Right lobe of liver (tissue), 6 donors: ENCODE results near the gene HSD17B11. TPM values are rescaled to one million over a fixed set of nuclear protein-coding genes. Genes with fewer than 3 reads are reported as not detected.
A peak's percentile ranks its signal among the peaks of the same experiment; 100 is the strongest.
"Not testable (repeated sequence)": the region's sequence is repeated elsewhere in the genome, so short reads cannot be mapped to it uniquely, and the experiment has no call there.

ENCODE experiments used
- ATAC-seq, 4 donors: fragments of 200-7000 bp; cut with Tn5 transposase; one replicate each; pipeline ENCODE4 v1.9.1; 2020; ENCODE audit warnings: mild to moderate bottlenecking in 4 of 4, moderate library complexity in 4 of 4
- DNase-seq, 3 donors: peaks; one replicate each; pipeline ENCODE4 v3.0.0-alpha.2; 2020
- H3K27ac ChIP-seq, 3 donors: fragments of 200-600 bp; one replicate each; pipeline ENCODE4 v1.8.0; 2022
- H3K27me3 ChIP-seq, 2 donors: fragments of 200-600 bp; one replicate each; pipeline ENCODE4 v1.8.0; 2022
- H3K36me3 ChIP-seq, 4 donors: fragments of 200-600 bp; sonication (generic) in 1 of 4; one replicate each; pipeline versions ENCODE4 v1.5.1 to v1.8.0; 2017 to 2022; ENCODE audit warnings: control low read depth in 1 of 4
- H3K4me1 ChIP-seq, 4 donors: fragments of 200-600 bp; sonication (generic) in 1 of 4; one replicate each; pipeline versions ENCODE4 v1.5.1 to v1.8.0; 2017 to 2022; ENCODE audit warnings: control low read depth in 1 of 4
- H3K4me3 ChIP-seq, 3 donors: fragments of 200-600 bp; one replicate each; pipeline ENCODE4 v1.8.0; 2022
- H3K9me3 ChIP-seq, 4 donors: fragments of 200-600 bp; sonication (generic) in 1 of 4; one replicate each; pipeline versions ENCODE4 v1.5.1 to v1.8.0; 2017 to 2022; ENCODE audit warnings: control low read depth in 1 of 4
- POLR2A ChIP-seq: fragments of 450-650 bp; IDR thresholded peaks from one replicate; pipeline ENCODE4 v1.6.1; 2017; ENCODE audit warnings: antibody characterized with exemption, mild to moderate bottlenecking
- WGBS: methylation state at CpG from one replicate; pipeline ENCODE4 v1.1.6; 2018; ENCODE audit warnings: low coverage, low lambda C conversion rate; ENCODE audit not compliant: insufficient coverage; ENCODE audit errors: missing lambda C conversion rate; 5-methylcytosine and 5-hydroxymethylcytosine counted together
- intact Hi-C, 2 donors: fragments of 100-400 bp; cut with DNase I; formaldehyde crosslinking; loops; one replicate each; pipeline versions ENCODE4 v1.11.2 to v1.14.1; 2022
- total RNA-seq, 6 experiments: library from RNA; depleted of rRNA in 2 of 6; stranded (reverse); fragments of >200 nt in 2 of 6; fragmentation: NEBNext Ultra II Directional in 3 of 6; extraction: Animal tissue kit (Norgen Biotek cat#: 25700) in 3 of 6; gene quantifications; one replicate each; pipeline versions ENCODE4 v1.1.0 to v1.2.4, GENCODE V29; 2016 to 2023
- TF ChIP-seq, protein P1 (sequence below), 4 donors: fragments of 200-600 bp in 3 of 4; fragments of 450-650 bp in 1 of 4; IDR thresholded peaks; one replicate each; pipeline versions ENCODE4 v1.5.1 to v1.8.0; 2016 to 2022; ENCODE audit warnings: antibody characterized with exemption in 4 of 4, mild to moderate bottlenecking in 2 of 4
- donor health status: DM: no; HTN: yes; CAD: no.
- donor health status: DM: no; HTN: no; CAD: no.
- donor health status: DM: no; HTN: no; CAD: no.
- donor health status: DM: no; HTN: yes; CAD: no.
- donor health status: DM: no; HTN: yes; CAD: no.

HSD17B11 gene
- total RNA-seq, 6 experiments from 2014 or later = 36.1 to 170 (median 127) TPM

DNA sequence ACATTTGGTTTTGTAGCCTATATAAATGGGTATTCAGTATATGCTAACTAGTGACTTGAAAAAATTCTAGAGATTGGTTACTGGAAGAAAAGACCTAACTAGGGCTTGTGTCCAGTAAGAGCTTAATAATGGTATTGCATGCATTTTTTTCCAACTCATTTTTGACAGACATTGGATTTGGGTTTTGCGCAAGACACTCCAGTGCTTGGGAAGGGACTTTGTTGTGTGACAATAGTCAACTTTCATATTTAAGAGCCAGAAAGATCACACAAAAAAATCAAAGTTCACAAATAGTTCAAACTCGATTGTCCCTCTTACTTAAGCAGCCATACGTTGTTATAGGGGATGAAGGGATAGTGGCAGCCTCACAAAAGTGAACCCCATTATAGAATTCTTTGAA, 1.2 kb upstream of the HSD17B11 start:
- Histone ChIP-seq H3K9me3 (no peaks in the 10 kb centered on the region), H3K4me3 (peak overlapping the region in 2 of 3 donors; percentile 52 to 78), H3K4me1 (peaks cover 0 to 22% (median 2%) of the 10 kb centered on the region in 4 donors), H3K36me3 (no peaks in the 10 kb centered on the region), H3K27me3 (no peaks in the 10 kb centered on the region), H3K27ac (peak overlapping the region in 2 of 3 donors; percentile 91 to 92)
- 63% methylated on average over 3 of the region's 3 CpGs for WGBS
- DNase-seq = no peak
- ATAC-seq = no peak
- TF ChIP-seq, protein P1, sequence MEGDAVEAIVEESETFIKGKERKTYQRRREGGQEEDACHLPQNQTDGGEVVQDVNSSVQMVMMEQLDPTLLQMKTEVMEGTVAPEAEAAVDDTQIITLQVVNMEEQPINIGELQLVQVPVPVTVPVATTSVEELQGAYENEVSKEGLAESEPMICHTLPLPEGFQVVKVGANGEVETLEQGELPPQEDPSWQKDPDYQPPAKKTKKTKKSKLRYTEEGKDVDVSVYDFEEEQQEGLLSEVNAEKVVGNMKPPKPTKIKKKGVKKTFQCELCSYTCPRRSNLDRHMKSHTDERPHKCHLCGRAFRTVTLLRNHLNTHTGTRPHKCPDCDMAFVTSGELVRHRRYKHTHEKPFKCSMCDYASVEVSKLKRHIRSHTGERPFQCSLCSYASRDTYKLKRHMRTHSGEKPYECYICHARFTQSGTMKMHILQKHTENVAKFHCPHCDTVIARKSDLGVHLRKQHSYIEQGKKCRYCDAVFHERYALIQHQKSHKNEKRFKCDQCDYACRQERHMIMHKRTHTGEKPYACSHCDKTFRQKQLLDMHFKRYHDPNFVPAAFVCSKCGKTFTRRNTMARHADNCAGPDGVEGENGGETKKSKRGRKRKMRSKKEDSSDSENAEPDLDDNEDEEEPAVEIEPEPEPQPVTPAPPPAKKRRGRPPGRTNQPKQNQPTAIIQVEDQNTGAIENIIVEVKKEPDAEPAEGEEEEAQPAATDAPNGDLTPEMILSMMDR (IDR thresholded peaks at IDR 0.05) = no peak
- no peak for TF ChIP-seq POLR2A
- intact Hi-C loops = no loop called here

DNA sequence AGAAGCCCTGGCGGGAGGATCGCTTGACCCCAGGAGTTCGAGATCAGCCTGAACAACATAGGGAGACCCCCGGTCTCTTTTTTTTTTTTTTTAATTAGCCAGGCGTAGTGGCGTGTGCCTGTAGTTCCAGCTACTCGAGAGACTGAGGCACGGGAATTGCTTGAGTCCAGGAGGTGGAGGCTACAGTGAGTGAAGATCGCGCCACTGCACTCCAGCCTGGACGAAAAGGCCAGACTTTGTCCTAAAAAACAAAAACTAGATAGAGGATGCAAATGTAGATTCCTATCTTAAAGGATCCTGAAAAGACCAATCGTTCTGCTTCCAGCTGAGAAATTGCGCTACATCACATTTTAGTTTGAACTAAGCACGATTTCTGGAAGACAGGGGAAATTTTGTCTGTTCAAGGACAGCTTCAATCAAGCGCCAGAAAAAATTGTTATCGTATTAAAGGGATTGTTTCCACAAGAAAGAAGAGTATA, 627 bp upstream of the HSD17B11 start:
- no peak for DNase-seq
- Histone ChIP-seq H3K27ac (peak overlapping the region; percentile 89 to 92 (median 91)), H3K4me3 (peak overlapping the region; percentile 52 to 78 (median 53)), H3K36me3 (no peaks in the 10 kb centered on the region), H3K27me3 (no peaks in the 10 kb centered on the region), H3K4me1 (peaks cover 0 to 28% (median 2%) of the 10 kb centered on the region in 4 donors), H3K9me3 (no peaks in the 10 kb centered on the region)
- intact Hi-C loops = no loop called here
- WGBS = 6% methylated on average over 15 of the region's 16 CpGs
- no peak for TF ChIP-seq POLR2A
- TF ChIP-seq, protein P1 (IDR thresholded peaks at IDR 0.05) = no peak
- ATAC-seq = peak; percentile 23 to 31 (median 30)

DNA sequence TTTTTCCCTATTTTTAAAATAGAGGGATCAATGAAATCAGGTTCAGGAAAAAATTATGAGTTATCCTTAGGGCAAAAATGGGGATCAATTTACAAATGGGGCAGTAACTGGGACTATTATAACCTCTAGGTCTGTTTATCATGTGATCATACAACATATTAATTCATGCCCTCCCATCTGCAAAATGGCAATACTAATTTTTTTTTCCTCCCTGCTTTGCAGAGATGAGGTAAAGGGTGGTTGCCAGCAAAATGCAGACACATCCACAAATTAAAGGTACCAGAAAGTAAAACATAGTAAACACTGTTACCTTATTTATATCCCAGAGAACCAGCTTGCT, 467 bp downstream of the HSD17B11 start:
- Histone ChIP-seq H3K36me3 (no peaks in the 10 kb centered on the region), H3K27ac (peak overlapping the region; percentile 89 to 92 (median 91)), H3K9me3 (no peaks in the 10 kb centered on the region), H3K4me1 (peaks cover 0 to 35% (median 2%) of the 10 kb centered on the region in 4 donors), H3K4me3 (peak overlapping the region; percentile 52 to 78 (median 53)), H3K27me3 (no peaks in the 10 kb centered on the region)
- intact Hi-C loops = no loop called here
- TF ChIP-seq, protein P1 (IDR thresholded peaks at IDR 0.05) = no peak
- no peak for TF ChIP-seq POLR2A
- no peak for ATAC-seq
- no peak for DNase-seq

- Histone ChIP-seq H3K27ac (peak overlapping the region; percentile 89 to 92 (median 91)), H3K4me3 (peak overlapping the region; percentile 52 to 78 (median 53)), H3K4me1 (peaks cover 0 to 39% (median 2%) of the 10 kb centered on the region in 4 donors)
- H3K36me3 ChIP-seq, H3K9me3 ChIP-seq, intact Hi-C loops, H3K27me3 ChIP-seq: not testable (repeated sequence)
- DNase-seq = peak in 2 of 3 donors; percentile 34 to 66
- peak in 1 of 4 donors; percentile 11 for ATAC-seq
- 25% methylated on average over 20 of the region's 20 CpGs for WGBS
Observed at GRCh38 chr4:87390055-87390454, 933 bp downstream of the HSD17B11 start.

GRCh38 chr4:87388901-87389300, 2.1 kb downstream of the HSD17B11 start:
- H3K36me3 ChIP-seq = no peaks in the 10 kb centered on the region
- peaks cover 0 to 43% (median 2%) of the 10 kb centered on the region in 4 donors for H3K4me1 ChIP-seq
- ATAC-seq (peak in 2 of 4 donors; percentile 18 to 27), DNase-seq (no peak)
- no peaks in the 10 kb centered on the region for H3K9me3 ChIP-seq
- H3K27me3 ChIP-seq = no peaks in the 10 kb centered on the region
- intact Hi-C loops = no loop called here
- H3K27ac ChIP-seq = peak overlapping the region in 2 of 3 donors; percentile 89 to 91
- TF ChIP-seq, protein P1 (IDR thresholded peaks at IDR 0.05) = no peak
- no peak for TF ChIP-seq POLR2A
- 37% methylated on average over 3 of the region's 3 CpGs for WGBS
- peak overlapping the region; percentile 52 to 78 (median 53) for H3K4me3 ChIP-seq
